Raji (cell line): ENCODE measurements around the gene ZDHHC19.

Source experiments
- POLR2A ChIP-seq: IDR thresholded peaks from 2 replicates; pipeline ENCODE4 v1.6.1; 2011; ENCODE audit warnings: low read depth, low read length, control low read depth; ENCODE audit not compliant: insufficient read depth

ZDHHC19 gene

DNA sequence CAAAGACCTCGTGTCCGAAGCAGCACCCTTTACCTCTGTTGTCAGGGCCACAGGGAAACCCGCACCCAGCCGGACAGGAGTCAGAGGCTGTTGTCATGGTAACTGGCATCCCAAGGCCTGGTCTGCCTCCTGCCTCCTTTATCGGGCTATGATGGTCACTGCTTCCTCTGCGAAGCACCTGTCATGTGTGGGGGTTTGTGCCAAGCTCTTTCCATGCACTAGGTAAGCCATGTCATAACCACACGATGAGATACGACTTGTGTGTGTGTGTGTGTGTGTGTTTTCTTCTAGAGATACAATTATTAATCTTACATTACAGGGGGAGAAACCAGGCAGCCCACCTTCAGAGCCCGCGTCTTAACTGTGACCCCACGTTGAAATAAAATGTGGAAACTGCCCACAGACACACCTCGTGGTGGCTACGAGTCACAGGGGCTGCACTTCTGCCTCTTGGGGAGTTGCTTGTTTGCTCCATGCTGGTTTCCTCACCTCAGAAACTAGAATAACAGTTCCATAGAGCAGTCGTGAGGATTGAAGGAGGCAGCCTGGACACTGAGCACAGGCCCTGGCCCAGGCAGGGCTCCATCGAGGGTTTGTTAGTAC, 18.0 kb downstream of the ZDHHC19 start:
- TF ChIP-seq POLR2A = no peak

- no peak for TF ChIP-seq POLR2A
Observed at GRCh38 chr3:196192524-196193051, 18.6 kb downstream of the ZDHHC19 start.

DNA sequence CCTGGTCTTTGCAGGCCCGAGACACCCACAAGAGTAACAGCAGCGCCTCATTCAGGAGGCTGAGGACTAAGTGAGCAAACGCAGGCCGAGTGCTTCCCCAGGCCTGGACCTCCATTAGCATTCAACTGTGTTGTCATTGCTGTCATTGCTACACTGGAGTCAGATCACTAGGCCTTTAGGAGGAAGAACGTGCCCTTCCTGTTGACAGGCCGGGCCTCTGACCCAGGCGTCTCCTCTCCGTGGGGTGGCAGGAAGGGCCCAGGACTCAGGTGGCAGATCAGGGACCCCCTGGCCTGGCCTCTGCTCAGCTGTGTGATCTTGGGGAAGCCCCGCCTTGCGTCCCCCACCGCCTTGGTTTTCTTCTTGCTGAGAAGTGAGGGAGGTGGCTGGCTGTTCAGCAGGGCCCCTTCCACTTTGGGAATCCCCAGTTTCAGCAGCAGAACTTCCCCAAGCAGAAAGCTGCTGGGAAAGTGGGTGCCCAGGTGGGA, 19.1 kb downstream of the ZDHHC19 start:
- no peak for TF ChIP-seq POLR2A

GRCh38 chr3:196189566-196190347, 21.4 kb downstream of the ZDHHC19 start:
- TF ChIP-seq POLR2A = no peak

DNA sequence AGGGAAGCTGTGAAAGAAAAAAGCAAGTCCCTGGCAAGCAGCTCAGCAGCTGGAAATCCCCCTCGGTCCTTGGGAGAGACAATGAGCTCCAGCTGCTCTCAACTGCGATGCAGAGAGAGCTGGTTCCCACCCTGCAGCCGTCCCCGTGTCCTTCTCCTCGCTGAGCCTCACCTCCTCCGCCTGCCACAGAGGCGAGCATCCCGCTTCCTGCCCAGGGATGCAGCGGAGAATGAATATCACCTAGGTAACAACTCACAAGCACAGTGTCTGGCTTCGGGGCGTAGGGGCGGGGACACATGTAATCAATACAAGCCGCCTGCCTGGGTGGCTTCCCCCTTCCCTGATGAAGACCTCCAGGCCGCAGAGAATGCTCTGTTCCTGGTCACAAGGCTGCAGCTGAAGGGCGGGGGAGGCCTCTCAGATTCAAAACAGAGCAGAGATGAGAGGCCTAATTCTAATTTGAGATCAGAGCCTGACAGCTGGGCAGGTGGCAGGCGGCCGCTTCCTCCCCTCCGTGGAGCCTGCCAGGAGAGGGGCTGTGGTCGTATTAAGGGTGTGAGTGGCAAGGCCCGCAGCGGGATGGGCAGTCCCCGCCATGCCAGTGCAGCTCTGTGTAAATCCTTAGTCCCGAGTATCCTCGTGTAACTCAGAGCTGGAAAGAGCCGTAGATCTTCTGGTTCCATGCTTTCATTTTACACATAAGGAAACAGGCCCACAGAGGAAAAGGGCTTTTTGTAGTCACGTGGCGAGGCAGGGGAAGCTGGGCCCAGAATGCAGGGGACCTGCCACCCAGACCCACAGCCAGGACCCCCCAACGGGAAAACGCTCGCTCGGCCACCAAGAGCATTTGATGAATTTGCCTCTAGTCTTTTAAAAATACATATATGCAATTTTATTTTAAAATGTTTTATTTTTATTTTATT, 24.3 kb downstream of the ZDHHC19 start:
- no peak for TF ChIP-seq POLR2A

DNA sequence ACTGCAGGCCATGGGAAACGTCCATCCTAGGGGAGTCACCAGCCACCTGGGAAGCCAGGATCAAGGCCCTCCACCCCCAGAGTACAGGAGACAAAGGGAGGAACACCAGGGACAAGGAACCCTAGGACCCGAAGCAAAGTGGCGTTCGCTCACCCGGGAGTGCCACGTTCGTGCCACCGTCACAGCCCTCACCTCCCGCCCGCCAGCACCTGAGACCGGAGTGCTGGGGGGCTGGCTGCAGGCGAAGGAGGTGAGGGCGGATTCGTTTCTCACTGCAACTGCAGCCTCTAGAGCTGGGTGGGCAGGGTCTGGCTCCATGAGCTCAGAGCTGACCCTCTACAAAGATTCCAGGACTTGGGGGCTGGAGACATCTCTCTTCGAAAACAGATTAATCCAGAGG, 26.3 kb downstream of the ZDHHC19 start:
- TF ChIP-seq POLR2A = no peak

- TF ChIP-seq POLR2A = no peak
Observed at GRCh38 chr3:196181127-196181546, 30.1 kb downstream of the ZDHHC19 start.

DNA sequence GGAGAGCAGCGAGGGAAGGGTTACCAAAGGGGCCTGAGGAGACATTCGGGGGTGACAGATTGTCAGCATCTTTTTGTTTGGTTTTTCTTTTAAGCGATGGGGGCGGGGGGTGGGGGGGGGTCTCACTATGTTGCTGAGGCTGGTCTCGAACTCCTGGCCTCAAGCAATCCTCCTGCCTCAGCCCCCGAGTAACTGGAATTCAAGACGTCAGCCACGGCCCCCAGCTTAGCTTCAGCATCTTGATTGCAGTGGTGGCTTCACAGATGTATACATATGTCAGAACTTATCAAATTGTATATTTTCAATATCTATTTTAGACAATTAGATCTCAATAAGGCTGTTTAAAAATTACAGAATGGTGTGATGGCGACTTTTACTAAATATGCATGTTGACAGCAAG, 30.9 kb downstream of the ZDHHC19 start:
- TF ChIP-seq POLR2A = no peak

DNA sequence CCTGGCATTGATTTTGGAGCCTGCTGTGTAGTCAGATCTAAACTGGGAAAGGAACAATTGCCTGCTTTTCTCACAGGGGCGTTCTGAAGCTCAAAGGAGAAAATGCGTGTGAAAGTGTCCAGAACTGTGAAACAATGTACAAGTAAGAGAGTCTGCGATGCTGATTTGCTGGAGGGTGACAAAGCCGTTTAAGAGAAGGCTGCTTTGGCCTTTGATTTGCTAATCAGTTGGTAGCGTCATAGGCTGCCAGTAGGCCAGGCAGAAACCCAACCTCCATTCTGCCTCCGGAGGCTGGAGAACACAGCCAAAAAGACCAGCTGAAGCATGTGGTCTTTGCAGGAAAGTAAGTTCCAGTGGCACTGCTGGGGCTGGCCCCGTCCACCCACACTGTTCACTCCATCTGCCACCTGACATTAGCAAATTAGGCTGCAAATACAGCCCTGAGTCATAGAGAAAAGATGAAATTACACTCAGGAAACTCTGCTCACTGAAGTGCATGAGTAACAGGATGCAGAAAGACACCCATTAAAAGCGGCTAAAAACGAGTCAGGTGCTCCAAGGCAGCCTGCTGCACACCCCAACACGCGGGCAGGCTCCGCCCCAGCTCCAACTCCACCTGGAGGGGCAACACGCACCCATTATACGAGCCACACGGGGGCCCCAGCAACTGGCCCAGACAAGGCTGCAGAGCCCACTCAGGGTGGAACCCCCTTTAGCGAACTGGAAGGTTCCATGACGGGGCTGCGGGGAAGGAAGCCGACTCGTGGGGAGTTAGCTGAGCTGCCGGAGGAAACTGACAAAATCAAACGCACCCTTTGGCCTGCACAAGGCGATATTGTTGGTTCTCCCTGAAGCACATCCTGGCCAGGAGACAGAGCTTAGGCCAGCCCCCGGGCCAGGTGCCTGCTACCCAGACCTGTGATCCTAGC, 31.6 kb downstream of the ZDHHC19 start:
- TF ChIP-seq POLR2A = no peak

- TF ChIP-seq POLR2A = no peak
Observed at GRCh38 chr3:196178993-196179379, 32.2 kb downstream of the ZDHHC19 start.

- TF ChIP-seq POLR2A = no peak
Observed at GRCh38 chr3:196177967-196178366, 33.2 kb downstream of the ZDHHC19 start.

- TF ChIP-seq POLR2A = no peak
Observed at GRCh38 chr3:196177567-196177966, 33.6 kb downstream of the ZDHHC19 start.

DNA sequence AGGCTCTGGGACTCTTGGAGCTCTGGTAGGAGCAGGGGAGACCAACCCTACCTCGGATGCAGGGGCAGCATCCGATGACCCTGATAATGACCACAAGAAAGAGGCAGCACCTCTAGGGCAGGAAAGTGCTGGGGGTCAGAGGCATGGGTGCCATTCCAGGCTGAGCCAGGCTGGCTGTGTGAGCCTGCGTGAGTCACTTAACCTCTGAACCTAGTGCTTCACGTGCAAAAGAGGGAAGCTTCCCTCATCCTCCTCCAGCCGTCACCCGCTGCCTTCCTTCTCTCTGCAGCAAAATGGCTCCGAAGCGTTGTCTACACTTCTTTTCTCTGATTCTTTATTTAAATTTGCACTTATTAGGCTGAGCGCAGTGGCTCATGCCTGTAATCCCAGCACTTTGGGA, 35.5 kb downstream of the ZDHHC19 start:
- no peak for TF ChIP-seq POLR2A

GRCh38 chr3:196175116-196175625, 36.0 kb downstream of the ZDHHC19 start:
- TF ChIP-seq POLR2A = no peak
